Mucosa of descending colon (tissue), 3 donors: ENCODE results near the gene CAPZA2. TPM values are rescaled to one million over a fixed set of nuclear protein-coding genes. Genes with fewer than 3 reads are reported as not detected.

Experiments
- ATAC-seq: fragments of 200-7000 bp; cut with Tn5 transposase; one replicate; pipeline ENCODE4 v1.9.1; 2020; ENCODE audit warnings: mild to moderate bottlenecking, moderate library complexity
- DNase-seq, 3 donors: peaks; one replicate each; pipeline ENCODE4 v3.0.0-alpha.2; 2020
- H3K36me3 ChIP-seq: fragments of 200-600 bp; one replicate; pipeline ENCODE4 v1.8.0; 2021; ENCODE audit warnings: low read depth, mild to moderate bottlenecking
- H3K4me1 ChIP-seq: fragments of 200-600 bp; one replicate; pipeline ENCODE4 v1.8.0; 2021; ENCODE audit warnings: low read depth, mild to moderate bottlenecking
- H3K4me3 ChIP-seq: fragments of 200-600 bp; one replicate; pipeline ENCODE4 v1.8.0; 2021; ENCODE audit warnings: mild to moderate bottlenecking
- H3K9me3 ChIP-seq: fragments of 200-600 bp; one replicate; pipeline ENCODE4 v1.8.0; 2021; ENCODE audit warnings: mild to moderate bottlenecking
- intact Hi-C, 2 donors: fragments of 100-400 bp; cut with DNase I in 1 of 2; cut with micrococcal nuclease in 1 of 2; formaldehyde crosslinking; loops; one replicate each; pipeline versions ENCODE4 v1.11.0 to v1.11.1; 2022; cut with DNase I, micrococcal nuclease
- total RNA-seq, 3 donors: library from RNA; stranded (reverse); fragmentation: NEBNext Ultra II Directional in 2 of 3; extraction: Animal tissue kit (Norgen Biotek cat#: 25700) in 2 of 3; gene quantifications; one replicate each; pipeline versions ENCODE4 v1.2.1 to v1.2.4, GENCODE V29; 2021 to 2023
- TF ChIP-seq, protein P1 (sequence below): fragments of 200-600 bp; IDR thresholded peaks from one replicate; pipeline ENCODE4 v1.8.0; 2022; ENCODE audit warnings: antibody characterized with exemption, mild to moderate bottlenecking
- donor health status: DM: no; HTN: no; CAD: no; lungs with moderate emphysema.
- donor health status: DM: no; HTN: no; CAD: no.
- donor health status: DM: no; HTN: yes; CAD: no.

Gene CAPZA2
- total RNA-seq, 3 donors from 2014 or later, result 161 to 303 (median 221) TPM

DNA sequence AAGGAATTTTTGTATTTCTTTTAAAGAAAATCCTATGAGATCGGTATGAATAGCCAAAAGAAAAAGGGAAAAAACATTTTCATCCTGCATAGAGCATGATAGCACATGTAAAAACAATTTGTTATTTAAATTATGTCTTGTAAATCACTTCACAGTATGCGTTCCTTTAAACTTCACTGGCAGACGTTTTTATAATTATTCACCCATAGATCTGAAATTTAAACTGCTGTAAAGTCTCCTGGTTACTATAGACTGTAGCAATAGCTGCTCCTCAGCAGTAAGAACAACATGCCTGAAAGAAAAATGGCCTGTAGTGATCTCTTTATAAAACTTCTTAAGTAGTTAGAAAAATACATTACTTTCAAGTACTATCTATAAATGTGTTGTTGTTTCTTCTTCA is 26.5 kb downstream of the CAPZA2 start:
- DNase-seq, result no peak
- TF ChIP-seq, protein P1, sequence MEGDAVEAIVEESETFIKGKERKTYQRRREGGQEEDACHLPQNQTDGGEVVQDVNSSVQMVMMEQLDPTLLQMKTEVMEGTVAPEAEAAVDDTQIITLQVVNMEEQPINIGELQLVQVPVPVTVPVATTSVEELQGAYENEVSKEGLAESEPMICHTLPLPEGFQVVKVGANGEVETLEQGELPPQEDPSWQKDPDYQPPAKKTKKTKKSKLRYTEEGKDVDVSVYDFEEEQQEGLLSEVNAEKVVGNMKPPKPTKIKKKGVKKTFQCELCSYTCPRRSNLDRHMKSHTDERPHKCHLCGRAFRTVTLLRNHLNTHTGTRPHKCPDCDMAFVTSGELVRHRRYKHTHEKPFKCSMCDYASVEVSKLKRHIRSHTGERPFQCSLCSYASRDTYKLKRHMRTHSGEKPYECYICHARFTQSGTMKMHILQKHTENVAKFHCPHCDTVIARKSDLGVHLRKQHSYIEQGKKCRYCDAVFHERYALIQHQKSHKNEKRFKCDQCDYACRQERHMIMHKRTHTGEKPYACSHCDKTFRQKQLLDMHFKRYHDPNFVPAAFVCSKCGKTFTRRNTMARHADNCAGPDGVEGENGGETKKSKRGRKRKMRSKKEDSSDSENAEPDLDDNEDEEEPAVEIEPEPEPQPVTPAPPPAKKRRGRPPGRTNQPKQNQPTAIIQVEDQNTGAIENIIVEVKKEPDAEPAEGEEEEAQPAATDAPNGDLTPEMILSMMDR, result no peak
- no peaks in the 10 kb centered on the region for H3K36me3 ChIP-seq
- H3K4me3 ChIP-seq, result no peak overlapping the region
- peaks cover 11% of the 10 kb centered on the region for H3K4me1 ChIP-seq
- no peak for ATAC-seq
- no peaks in the 10 kb centered on the region for H3K9me3 ChIP-seq
- intact Hi-C loops, result no loop called here

DNA sequence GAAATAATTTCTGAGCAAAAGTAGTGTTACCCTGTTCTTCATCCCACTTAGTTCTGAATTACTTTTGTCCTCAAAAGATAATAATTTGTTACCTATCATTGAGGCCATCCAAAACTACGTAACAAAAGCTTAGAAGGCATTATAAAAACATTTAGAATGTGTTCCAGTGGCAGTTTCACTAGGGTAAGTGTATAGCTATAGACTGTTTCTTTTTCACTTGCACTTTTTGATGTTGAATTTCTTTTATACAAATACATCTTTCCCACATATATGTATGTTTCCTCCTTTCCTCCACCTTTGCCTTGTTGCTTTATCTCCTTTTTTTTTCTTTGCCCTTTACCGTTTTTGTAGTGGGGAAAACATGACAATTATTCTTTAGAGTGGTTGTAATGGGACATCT is 33.5 kb downstream of the CAPZA2 start:
- H3K4me1 ChIP-seq, result no peaks in the 10 kb centered on the region
- no peak for DNase-seq
- H3K9me3 ChIP-seq, result no peaks in the 10 kb centered on the region
- no peak overlapping the region for H3K4me3 ChIP-seq
- intact Hi-C loops, result no loop called here
- TF ChIP-seq, protein P1, result no peak
- no peak for ATAC-seq
- H3K36me3 ChIP-seq, result no peaks in the 10 kb centered on the region

DNA sequence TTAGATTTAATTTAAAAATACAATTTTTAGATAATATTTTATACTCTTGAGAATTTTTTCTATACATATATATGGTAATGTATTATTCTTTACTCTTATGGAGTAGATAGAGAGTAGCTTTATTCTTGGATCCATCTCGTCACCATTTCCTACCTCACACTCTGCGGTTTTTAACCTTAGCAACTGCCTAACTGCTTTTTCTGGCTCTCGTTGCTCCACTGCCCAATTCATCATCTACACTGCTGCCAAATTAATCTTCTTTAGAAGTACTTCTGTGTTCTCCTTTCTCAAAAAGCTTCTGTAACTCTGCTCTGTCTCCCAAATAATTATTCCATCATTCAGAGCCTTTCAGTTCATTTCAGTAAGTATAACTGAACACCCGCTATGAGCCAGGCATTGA is 35.3 kb downstream of the CAPZA2 start:
- no peak for DNase-seq
- H3K4me1 ChIP-seq, result no peaks in the 10 kb centered on the region
- H3K4me3 ChIP-seq, result no peak overlapping the region
- TF ChIP-seq, protein P1, result no peak
- intact Hi-C loops, result no loop called here
- H3K36me3 ChIP-seq, result no peaks in the 10 kb centered on the region
- H3K9me3 ChIP-seq, result no peaks in the 10 kb centered on the region
- ATAC-seq, result no peak

DNA sequence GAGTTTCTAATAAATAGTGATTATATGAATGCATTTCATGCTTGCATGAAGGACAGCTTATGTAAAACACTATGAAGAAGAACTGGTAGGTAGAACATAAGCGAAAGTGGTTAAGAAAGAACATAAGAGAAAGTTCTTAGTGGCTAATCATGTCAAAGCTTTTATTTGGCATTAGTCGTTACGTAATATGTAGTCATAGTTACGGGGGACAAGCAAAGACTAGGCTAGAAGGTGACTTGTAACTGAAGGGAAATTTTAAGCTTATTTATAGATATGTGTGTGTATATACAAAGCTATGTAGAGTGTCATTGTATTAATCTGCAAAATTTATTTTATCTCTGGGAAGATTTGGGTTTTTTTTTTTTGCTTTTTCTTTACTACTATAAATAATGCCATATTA is 36.9 kb downstream of the CAPZA2 start:
- ATAC-seq (no peak), DNase-seq (no peak)
- intact Hi-C loops, result no loop called here
- Histone ChIP-seq H3K4me1 (no peaks in the 10 kb centered on the region), H3K4me3 (no peak overlapping the region), H3K9me3 (no peaks in the 10 kb centered on the region), H3K36me3 (no peaks in the 10 kb centered on the region)
- TF ChIP-seq, protein P1, result no peak

DNA sequence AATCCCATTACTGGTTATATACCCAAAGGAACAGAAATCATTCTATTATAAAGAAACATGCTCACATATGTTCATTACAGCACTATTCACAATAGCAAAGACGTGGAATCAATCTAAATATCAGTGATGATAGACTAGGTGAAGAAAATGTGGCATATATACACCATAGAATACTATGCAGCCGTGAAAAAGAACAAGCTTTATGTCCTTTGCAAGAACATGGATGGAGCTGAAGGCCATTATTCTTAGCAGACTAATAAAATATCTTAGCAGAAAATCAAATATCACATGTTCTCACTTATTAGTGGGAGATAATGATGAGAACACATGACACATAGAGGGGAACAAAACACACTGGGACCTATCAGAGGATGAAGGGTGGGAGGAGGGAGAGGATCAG is 38.8 kb downstream of the CAPZA2 start:
- H3K36me3 ChIP-seq, result no peaks in the 10 kb centered on the region
- ATAC-seq (no peak), DNase-seq (no peak)
- H3K9me3 ChIP-seq, result no peaks in the 10 kb centered on the region
- no peak overlapping the region for H3K4me3 ChIP-seq
- TF ChIP-seq, protein P1, result no peak
- intact Hi-C loops, result no loop called here
- H3K4me1 ChIP-seq, result no peaks in the 10 kb centered on the region

DNA sequence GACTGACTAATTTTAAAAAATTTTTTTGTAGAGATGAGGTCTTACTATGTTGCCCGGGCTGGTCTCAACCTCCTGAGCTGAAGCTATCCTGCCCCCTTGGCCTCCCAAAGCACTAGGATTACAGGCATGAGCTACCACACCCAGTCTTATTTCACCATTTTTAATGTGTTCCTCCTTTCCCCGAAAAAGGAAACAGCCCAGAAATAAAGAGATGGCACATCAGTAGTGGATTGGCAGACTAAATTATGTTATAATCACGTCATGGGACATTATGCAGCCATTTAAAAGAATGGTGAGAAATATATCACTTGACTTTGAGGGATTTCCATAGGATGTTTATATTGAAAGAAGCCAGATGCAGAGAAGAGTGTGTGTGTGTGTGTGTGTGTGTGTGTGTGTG is 40.5 kb downstream of the CAPZA2 start:
- H3K36me3 ChIP-seq, result no peaks in the 10 kb centered on the region
- no peak overlapping the region for H3K4me3 ChIP-seq
- no peak for ATAC-seq
- intact Hi-C loops, result no loop called here
- DNase-seq, result no peak
- H3K4me1 ChIP-seq, result no peaks in the 10 kb centered on the region
- TF ChIP-seq, protein P1, result no peak
- no peaks in the 10 kb centered on the region for H3K9me3 ChIP-seq
